ENCODE measurements around the gene SLC5A5.

DNA sequence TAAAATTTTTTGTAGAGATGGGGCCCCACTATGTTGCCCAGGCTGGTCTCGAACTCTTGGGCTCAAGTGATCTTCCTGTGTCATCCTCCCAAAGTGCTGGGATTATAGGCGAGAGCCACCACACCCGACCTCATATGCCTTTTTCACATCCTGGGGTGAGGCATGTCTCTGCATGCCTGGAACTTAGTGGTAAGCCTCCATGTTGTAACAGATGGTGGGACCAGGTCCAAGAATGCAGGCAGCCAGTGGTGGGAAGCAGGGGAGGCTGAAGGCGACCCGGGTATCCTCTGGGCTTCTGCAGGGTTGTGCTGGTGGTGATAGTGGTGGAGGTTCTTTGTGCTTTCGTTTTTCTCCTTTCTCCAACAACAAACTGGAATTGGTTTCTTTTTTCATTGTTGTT, 31.0 kb downstream of the SLC5A5 start:
- TF ChIP-seq ZNF274 (IDR thresholded peaks at IDR 0.05; ENCODE audit: low read depth, low read length), result no peak
- TF ChIP-seq YY1 (IDR thresholded peaks at IDR 0.05; ENCODE audit: insufficient read depth, insufficient read length), result no peak
